GM13976 (cell line): ENCODE measurements around the gene NEMP2.

Experiments used
- DNase-seq: peaks from one replicate; pipeline ENCODE4 v3.0.0; 2012; ENCODE audit warnings: low spot score
- in situ Hi-C: fragments of 300-500 bp; cut with MboI; formaldehyde crosslinking; loops from one replicate; pipeline ENCODE4 v1.12.0; 2022; ENCODE audit warnings: low sequenced_read_pairs, mixed read lengths, inconsistent platforms; ENCODE audit not compliant: unreplicated experiment
- TF ChIP-seq, protein P1 (sequence below): IDR thresholded peaks from 2 replicates; pipeline ENCODE4 v1.5.1; 2012; ENCODE audit warnings: borderline replicate concordance, mild to moderate bottlenecking; ENCODE audit not compliant: insufficient read depth; ENCODE audit errors: extremely low read depth, missing control alignments, control extremely low read depth

Gene NEMP2

DNA sequence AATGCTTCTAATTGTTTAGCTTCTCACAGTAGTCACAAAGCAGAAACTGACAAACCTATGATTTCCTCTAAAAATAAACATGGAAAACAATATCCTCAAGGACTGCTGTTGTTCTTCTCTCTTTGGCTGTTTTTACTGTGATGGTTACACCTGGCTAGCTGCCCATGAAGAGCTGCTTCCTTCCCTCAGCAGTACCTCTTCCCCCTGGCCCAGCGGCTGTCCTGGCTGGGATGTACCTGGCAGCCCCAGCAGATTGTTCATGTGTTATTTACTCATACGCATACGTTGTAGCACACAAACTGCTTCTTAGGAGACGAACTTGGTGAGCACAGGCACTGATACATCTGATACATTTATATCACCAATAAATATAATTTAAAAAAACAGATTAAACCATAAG is 27.4 kb downstream of the NEMP2 start:
- no peak for DNase-seq
- TF ChIP-seq, protein P1, sequence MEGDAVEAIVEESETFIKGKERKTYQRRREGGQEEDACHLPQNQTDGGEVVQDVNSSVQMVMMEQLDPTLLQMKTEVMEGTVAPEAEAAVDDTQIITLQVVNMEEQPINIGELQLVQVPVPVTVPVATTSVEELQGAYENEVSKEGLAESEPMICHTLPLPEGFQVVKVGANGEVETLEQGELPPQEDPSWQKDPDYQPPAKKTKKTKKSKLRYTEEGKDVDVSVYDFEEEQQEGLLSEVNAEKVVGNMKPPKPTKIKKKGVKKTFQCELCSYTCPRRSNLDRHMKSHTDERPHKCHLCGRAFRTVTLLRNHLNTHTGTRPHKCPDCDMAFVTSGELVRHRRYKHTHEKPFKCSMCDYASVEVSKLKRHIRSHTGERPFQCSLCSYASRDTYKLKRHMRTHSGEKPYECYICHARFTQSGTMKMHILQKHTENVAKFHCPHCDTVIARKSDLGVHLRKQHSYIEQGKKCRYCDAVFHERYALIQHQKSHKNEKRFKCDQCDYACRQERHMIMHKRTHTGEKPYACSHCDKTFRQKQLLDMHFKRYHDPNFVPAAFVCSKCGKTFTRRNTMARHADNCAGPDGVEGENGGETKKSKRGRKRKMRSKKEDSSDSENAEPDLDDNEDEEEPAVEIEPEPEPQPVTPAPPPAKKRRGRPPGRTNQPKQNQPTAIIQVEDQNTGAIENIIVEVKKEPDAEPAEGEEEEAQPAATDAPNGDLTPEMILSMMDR, result no peak
- in situ Hi-C loops, result loop anchor here (10.0 kb wide), 1 partner anchor 122 kb away; no protein-coding TSS in a partner anchor

DNA sequence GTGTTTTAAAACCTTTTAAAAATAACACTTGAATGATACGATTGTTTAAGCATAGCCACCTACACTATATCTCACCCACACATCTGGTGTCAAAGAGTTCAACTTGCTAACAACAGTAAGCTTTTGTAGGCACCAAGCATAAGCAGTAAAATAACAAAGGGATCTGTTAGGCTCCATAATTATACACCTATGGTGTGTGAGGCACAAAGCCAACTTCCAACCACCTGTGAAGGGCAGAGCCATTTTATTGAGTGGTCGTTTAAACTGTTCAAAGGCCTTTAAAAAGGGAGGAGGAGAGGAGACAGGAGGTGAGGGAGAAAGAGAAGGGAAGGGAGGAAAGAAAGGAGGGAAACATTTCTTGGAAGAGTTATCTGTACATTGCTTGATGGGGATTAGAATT is 27.9 kb downstream of the NEMP2 start:
- no peak for DNase-seq
- TF ChIP-seq, protein P1, result no peak
- in situ Hi-C loops, result loop anchor here (10.0 kb wide), 1 partner anchor 122 kb away; no protein-coding TSS in a partner anchor

DNA sequence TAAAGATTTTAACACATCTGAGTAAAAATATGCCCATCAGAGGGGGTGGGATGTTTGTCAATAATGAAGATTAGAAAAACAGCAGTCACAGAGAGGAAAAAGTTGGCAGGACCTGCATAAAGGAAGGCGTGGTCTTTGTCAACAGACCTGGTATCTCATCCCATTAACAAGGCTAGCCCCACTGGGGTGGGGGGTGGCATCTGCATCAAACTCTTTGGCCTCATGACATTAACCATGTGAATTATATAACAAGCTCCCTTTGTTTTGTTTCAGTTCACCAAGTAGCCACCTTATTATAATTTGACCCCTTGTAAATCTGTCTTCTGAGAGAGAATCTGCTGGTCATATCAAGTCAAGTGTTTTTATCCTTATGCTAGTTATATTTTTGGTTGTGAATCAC is 28.8 kb downstream of the NEMP2 start:
- DNase-seq, result no peak
- TF ChIP-seq, protein P1, result no peak
- in situ Hi-C loops, result loop anchor here (10.0 kb wide), 1 partner anchor 121 kb away; no protein-coding TSS in a partner anchor

DNA sequence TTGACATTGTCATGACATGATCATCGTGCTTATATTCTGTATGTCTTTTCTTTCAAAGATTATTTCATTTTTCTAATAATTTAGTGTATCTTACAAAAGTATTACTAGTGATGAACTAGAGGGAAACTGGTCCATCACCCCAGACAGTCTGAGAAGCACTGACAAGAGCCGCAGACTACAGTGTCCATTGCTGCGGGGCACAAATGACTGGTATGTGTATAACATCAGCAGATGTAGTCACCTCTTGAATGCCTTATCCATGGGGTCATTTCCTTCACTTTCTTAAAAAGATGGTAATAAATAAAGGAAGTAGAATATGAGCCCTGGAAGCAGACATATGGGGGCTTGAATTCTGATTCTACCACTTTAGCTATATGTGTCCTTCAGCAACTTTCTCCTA is 29.6 kb downstream of the NEMP2 start:
- TF ChIP-seq, protein P1, result no peak
- in situ Hi-C loops, result loop anchor here (10.0 kb wide), 1 partner anchor 120 kb away; no protein-coding TSS in a partner anchor
- no peak for DNase-seq

DNA sequence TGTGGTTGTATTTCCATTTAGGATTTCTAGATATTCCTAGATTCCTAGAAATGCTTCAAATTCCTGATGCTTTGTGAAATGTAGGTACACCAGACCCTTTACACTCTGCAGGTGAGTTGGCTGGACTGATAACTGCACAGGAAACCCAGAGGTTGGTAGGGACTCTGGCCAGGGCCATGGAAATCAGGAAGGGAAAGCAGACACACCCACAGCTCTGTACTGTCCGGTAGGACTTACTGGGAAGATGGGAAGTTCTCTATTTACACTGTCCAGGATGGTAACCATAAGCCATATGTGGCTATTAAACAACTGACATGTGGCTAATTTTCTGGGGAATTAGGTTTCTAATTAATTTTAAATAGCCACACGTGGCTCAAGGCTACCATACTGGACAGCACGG is 31.4 kb downstream of the NEMP2 start:
- in situ Hi-C loops, result loop anchor here (10.0 kb wide), 1 partner anchor 118 kb away; no protein-coding TSS in a partner anchor
- DNase-seq, result no peak
- TF ChIP-seq, protein P1, result no peak

DNA sequence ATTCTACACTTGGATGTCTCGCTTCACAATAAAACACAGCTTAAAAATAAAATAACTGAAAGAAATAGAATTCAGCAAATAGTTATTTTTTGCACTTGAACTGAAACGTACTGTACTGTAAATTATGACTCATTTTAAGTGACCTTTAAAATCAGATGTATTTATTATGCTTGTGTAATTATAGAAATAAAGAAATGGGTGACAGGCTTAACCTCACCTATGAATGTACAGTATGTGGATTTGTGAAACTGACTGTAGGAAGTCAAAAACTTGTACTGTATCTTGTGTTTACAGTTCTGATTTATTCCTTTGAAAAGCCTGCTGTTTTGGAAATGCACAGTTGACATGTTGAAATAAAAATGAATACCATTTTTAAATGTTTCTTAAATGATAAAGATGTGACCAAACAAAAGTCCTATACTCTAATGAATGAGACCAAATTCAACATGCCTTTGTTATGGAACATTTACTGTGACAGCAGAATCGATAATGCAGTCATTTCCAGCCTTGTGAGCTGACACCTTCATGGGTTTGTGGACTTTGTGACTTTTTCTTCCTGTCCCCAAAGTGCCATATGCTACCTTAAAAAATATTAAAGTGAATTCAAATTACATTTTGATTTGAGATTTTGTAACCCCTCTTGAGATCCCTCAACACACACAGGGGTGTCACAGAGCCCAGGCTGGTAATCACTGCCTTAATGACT is 32.7 kb downstream of the NEMP2 start:
- TF ChIP-seq, protein P1, result no peak
- no peak for DNase-seq
- in situ Hi-C loops, result loop anchor here (10.0 kb wide), 1 partner anchor 117 kb away; no protein-coding TSS in a partner anchor
